Myocyte (in vitro differentiated cells): ENCODE measurements around the gene SGK1. TPM values are rescaled to one million over a fixed set of nuclear protein-coding genes. Genes with fewer than 3 reads are reported as not detected.
"Not testable (repeated sequence)": the region's sequence is repeated elsewhere in the genome, so short reads cannot be mapped to it uniquely, and the experiment has no call there.

Experiments used
- DNase-seq: peaks from one replicate; pipeline ENCODE4 v3.0.0-alpha.2; 2012; ENCODE audit warnings: low read depth
- total RNA-seq: library from RNA; depleted of rRNA; stranded (reverse); fragments of >200 nt; gene quantifications from 2 replicates; pipeline ENCODE4 v1.2.3, GENCODE V29; 2014

Gene SGK1
- total RNA-seq, 1 donor from 2014 or later = 28.0 TPM

DNA sequence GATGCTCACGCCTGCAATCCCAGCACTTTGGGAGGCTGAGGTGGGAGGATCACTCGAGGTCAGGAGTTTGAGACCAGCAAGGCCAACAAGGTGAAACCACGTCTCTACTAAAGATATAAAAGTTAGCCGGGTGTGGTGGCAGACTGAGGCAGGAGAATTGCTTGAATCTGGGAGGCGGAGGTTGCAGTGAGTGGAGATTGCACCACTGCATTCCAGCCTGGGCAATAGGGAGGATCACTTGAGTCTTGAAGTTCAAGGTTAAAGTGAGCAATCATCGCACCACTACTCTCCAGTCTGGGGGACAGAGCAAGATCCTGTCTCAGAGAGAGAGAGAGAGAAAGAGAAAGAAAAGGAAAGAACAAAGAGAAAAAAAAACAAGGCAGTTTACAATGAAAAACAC is 13.5 kb downstream of the SGK1 start:
- DNase-seq = not testable (repeated sequence)

GRCh38 chr6:134303891-134304290 is 14.0 kb downstream of the SGK1 start:
- DNase-seq = no peak

DNA sequence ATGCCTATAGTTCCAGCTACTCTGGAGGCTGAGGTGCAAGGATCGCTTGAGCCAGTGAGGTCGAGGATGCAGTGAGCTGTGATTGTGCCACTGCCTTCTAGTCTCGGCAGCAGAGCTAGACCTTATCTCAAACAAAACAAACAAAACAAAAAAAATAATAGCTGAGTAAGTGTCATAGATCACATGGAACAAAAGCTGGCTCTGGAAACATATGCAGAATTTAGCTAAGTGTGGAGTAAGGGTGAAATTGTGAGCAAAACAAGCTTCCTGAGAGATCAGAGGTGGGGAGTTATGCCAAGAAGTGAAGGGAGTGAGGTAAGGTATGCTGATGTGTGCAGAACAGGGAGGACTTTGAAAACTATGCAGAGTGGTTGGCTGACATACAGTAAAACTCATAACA is 18.7 kb downstream of the SGK1 start:
- DNase-seq = no peak

- DNase-seq = no peak
These were observed 21.1 kb downstream of the SGK1 start for GRCh38 chr6:134296762-134297161.

DNA sequence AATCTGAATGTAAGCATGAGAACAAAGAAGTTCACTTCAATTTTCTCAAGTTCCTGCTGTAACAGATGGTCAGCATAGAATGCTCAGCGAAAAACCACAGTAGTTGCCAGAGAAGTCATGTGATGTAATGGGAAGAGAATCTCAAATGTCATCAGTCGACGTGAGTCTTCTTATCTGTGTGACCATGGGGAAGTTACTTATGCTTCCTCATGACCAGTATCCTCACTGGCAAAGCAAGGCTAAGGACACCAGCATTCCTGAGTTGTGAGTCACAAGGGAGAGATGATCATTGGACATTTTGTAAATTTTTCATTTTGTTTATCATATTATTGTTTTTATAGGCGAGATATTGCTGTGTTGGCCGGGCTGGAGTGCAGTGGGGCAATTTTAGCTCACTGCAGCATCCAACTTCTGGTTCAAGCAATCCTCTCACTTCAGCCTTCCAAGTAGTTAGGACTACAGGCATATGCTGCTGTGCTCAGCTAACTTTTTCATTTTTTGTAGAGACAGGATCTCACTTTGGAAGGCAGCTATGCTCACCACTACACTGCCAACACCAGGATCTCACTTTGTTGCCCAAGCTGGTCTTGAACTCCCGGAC is 21.9 kb downstream of the SGK1 start:
- peak; percentile 95 for DNase-seq

DNA sequence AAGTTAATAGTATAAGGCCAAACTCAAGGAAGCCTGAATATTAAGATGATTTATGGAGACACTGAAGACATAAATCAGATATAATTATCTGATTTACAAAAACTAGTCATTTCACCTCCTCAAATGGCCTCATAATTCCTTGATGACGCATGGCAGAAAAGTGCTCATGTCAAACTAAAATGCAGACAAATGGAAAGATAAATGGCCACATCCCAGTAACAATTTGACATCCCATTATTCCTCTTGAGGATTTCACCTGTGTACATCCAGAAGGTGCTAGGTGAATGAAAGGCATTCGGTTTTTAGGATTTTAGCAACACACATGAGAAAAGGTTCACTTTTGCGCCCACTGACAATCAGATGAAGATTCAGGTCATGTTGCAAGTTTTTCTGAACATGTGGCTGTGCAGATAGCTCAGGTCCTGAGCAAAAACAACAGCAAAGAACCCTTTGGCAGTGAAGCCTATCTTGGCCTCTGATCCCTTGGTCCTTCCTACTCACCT is 24.2 kb downstream of the SGK1 start:
- DNase-seq = no peak

- DNase-seq = no peak
These were observed 26.8 kb downstream of the SGK1 start for GRCh38 chr6:134291156-134291555.

- DNase-seq = no peak
These were observed 28.7 kb downstream of the SGK1 start for GRCh38 chr6:134289204-134289575.

- peak; percentile 40 for DNase-seq
These were observed 29.2 kb downstream of the SGK1 start for GRCh38 chr6:134288538-134289203.

DNA sequence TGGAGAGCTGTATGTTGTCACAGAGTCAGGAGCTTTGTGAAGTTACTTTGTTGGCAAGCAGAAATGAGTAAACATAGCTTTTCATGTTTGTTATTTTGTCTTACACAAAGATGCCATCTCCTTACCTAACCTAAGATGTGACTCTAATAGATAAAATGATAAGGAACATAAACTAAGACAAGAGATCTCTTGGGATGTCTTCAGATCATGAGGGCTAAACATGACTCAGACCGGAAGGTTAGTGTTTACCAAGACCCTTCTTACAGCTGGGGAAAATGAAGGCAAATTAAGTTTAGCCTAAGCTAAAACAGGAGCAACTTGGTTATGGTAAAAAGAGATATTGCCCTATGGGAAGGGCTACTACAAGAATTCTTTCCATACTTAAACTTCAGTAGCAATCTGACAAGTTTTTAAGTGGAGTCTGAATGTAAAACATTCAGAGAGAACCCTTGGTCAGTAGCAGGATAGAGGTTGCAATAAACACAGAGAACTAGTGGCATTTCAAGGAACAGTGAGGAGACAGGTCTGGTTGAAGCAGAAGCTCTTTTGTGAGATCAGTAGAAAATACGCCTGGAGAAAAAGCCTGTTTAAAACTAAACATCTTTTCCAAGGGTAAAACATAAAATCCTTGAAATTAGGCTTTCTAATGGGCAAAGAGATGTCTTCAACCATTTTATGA is 29.9 kb downstream of the SGK1 start:
- DNase-seq = no peak

DNA sequence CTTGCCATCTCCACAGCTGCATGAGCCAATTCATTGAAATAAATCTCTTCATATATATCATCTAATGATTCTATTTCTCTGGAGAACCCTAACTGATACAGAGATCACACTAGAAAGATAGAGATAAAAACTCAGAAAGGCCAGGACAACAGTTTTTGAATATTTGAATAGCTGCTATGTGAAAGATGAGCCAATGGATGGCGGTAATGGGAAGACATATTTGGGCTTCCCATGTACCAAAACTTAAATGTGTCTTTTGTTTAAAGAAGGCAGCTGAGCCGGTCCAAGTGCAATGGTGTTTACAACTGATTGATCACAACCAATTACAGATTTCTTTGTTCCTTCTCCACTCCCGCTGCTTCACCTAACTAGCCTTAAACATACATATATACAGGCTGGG is 35.1 kb downstream of the SGK1 start:
- DNase-seq = no peak

DNA sequence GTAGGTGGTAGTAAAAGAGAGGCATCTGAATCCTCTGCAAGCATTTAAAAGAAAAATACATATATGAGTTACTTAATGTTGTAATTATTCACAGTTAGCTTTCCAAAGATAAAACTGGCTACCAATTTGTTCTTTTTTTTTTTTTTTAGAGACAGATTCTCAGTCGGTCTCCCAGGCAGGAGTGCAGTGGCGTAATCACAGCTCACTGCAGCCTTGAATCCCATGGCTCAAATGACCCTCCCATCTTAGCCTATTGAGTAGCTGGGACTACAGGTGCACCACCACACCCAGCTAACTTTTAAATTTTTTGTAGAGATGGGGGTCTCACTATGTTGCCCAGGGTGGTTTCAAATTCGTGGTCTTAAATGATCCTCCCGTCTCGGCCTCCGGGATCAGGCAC is 36.5 kb downstream of the SGK1 start:
- no peak for DNase-seq

DNA sequence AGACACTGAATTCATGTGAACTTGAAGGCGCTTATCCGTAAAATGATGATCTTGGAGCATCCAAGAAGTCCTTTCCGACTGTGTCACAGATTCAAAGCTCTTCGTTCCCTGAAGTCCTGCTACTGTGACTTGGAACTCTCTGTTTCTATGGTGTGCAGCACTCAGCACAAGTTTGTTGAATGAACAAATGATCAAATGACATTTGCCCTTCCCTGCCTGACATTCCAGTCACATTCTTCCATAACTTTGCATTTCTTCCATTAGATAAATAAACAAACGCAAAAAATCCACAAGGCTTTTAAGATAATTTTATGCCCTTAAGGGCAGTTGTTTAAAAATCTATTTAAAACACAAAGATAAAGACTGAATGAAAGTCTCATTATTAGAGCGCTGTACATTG is 39.9 kb downstream of the SGK1 start:
- no peak for DNase-seq

DNA sequence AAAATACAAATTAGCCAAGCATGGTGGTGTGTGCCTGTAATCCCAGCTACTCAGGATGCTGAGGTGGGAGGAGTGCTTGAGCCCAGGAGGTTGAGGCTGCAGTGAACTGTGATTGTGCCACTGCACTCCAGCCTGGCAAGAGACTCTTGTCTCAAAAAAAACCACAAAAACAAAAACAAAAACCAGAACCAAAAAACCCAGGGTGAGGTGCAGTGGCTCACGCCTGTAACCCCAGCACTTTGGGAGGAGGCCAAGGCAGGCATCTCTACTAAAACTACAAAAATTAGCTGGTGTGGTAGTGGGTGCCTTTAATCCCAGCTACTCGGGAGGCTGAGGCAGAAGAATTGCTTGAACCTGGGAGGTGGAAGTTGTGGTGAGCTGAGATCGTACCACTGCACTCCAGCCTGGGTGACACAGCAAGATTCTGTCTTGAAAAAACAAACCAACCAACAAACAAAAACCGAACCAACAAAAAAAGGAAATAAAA is 41.0 kb downstream of the SGK1 start:
- DNase-seq = not testable (repeated sequence)

DNA sequence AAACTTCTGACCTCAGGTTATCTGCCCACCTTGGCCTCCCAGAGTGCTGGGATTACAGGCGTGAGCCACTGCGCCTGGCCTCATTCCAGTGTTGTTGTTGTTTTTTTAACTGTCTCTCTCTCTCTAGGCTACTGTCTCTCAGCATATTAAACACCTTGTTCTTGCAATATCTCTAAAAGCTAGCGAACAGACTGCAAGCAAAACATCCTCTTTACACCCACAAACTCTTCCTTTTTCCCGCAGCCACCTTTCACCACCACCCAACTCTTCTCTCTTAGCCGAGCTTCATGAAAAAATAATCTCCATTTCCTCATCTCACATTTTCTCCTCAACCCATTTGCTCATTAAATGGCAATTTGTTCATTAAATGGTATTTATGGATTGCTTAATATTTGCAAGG is 45.5 kb downstream of the SGK1 start:
- DNase-seq = no peak

DNA sequence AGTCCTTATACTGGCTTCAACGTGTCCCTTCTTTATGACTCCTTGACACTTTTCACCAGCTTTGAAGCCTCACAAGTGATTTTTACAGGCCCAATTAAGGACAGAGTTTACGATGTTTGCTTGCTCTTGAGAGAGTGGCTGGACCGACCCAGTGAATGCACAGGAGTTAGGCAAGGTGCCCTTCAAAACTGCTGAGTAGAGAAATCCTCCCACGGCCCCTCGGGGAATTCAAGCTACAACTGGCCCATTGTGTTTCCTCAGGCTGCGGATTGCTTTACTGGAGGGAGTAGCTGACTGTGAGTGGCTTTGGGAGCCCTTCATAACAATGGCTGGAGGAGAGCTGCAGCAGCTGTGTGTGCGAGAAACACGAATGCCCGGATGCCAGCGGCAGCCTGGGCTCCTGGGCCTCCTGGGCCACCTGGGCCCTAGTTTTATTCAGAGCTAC is 50.0 kb downstream of the SGK1 start:
- no peak for DNase-seq

- DNase-seq = no peak
These were observed 51.1 kb downstream of the SGK1 start for GRCh38 chr6:134266776-134267175.

GRCh38 chr6:134261766-134262165 is 56.1 kb downstream of the SGK1 start:
- DNase-seq = no peak

DNA sequence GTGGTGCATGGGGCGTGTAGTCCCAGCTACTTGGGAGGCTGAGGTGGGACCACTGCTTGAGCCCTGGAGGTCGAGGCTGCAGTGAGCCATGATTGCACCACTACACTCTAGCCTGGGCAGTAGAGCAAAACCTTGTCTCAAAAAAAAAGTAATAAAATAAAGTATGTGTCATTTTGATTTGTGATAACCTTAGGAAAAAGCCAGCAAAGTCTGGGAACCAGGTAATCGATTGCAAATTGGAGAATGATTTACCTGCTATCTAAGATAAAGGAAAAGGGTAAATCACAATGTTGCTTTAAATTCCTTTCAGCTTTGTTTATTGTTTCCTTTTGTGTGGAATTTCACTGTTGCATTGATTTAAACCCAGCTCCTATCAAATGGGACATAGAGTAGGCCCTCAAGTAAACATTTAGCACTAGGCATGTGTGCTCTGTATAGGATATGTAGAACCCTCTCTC is 59.0 kb downstream of the SGK1 start:
- no peak for DNase-seq

DNA sequence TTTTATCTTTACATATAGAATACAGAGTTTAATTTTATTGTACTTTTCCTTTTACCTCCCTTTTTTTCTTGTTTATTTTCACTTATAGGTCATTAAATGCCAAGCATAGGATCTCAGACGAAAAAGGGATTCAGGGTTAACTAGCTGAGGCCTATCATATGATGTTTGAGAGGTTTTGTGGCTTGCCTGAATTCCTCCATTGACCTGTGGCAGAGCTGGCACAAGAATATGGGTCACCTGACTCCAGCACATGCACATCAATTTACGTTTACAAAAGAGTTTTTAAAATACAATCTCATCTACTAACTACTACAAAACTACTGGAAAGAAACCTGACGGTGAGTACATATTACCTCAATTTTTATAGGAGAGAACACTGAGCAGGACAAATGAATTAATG is 60.4 kb downstream of the SGK1 start:
- DNase-seq = no peak

DNA sequence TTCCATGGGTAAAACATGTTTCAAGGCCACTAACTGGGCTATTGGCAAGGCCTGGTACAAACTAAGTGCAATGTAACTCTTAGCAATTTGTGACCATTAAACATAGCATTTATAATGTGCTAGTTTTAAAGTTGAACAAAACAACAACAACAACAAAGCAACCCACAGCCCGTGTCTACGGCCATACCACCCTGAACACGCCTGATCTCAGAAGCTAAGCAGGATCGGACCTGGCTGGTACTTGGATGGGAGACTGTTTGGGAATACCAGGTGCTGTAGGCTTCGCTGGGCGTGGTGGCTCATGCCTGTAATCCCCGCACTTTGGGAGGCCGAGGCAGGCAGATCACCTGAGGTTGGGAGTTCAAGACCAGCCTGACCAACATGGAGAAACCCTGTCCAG is 61.0 kb downstream of the SGK1 start:
- DNase-seq = no peak

GRCh38 chr6:134255280-134255679 is 62.6 kb downstream of the SGK1 start:
- DNase-seq = not testable (repeated sequence)
